HG02623 (cell line): ENCODE data around the gene TCF4.

Experiments used
- ATAC-seq: cut with Tn5 transposase; IDR thresholded peaks from one replicate; pipeline ENCODE4 v1.9.1; 2021; ENCODE audit warnings: moderate library complexity; ENCODE audit not compliant: unreplicated experiment

TCF4 gene

GRCh38 chr18:55247032-55247431, 341.0 kb downstream of the TCF4 start:
- ATAC-seq = no peak

GRCh38 chr18:55246278-55246677, 341.7 kb downstream of the TCF4 start:
- ATAC-seq = peak; percentile 30

- no peak for ATAC-seq
These were observed 342.8 kb downstream of the TCF4 start for GRCh38 chr18:55245211-55245614.

GRCh38 chr18:55244546-55244945, 343.4 kb downstream of the TCF4 start:
- no peak for ATAC-seq

- ATAC-seq = no peak
These were observed 344.1 kb downstream of the TCF4 start for GRCh38 chr18:55243857-55244256.

GRCh38 chr18:55243255-55243654, 344.7 kb downstream of the TCF4 start:
- no peak for ATAC-seq

GRCh38 chr18:55240978-55241377, 347.0 kb downstream of the TCF4 start:
- ATAC-seq = peak; percentile 47

GRCh38 chr18:55239740-55240139, 348.3 kb downstream of the TCF4 start:
- no peak for ATAC-seq

- no peak for ATAC-seq
These were observed 350.3 kb downstream of the TCF4 start for GRCh38 chr18:55237660-55238059.

GRCh38 chr18:55236150-55236931, 351.7 kb downstream of the TCF4 start:
- peak; percentile 37 for ATAC-seq

- ATAC-seq = no peak
These were observed 352.9 kb downstream of the TCF4 start for GRCh38 chr18:55235094-55235461.

- ATAC-seq = peak; percentile 54
These were observed 353.5 kb downstream of the TCF4 start for GRCh38 chr18:55234366-55235093.

- no peak for ATAC-seq
These were observed 354.1 kb downstream of the TCF4 start for GRCh38 chr18:55233857-55234256.

GRCh38 chr18:55232506-55232905, 355.5 kb downstream of the TCF4 start:
- ATAC-seq = no peak

- ATAC-seq = no peak
These were observed 358.3 kb downstream of the TCF4 start for GRCh38 chr18:55229682-55230081.

- ATAC-seq = no peak
These were observed 359.3 kb downstream of the TCF4 start for GRCh38 chr18:55228707-55229106.

- ATAC-seq = no peak
These were observed 359.8 kb downstream of the TCF4 start for GRCh38 chr18:55228191-55228590.

- ATAC-seq = no peak
These were observed 360.2 kb downstream of the TCF4 start for GRCh38 chr18:55227771-55228170.

- ATAC-seq = no peak
These were observed 361.9 kb downstream of the TCF4 start for GRCh38 chr18:55226044-55226443.

GRCh38 chr18:55224086-55224625, 363.8 kb downstream of the TCF4 start:
- no peak for ATAC-seq

GRCh38 chr18:55221622-55222021, 366.4 kb downstream of the TCF4 start:
- ATAC-seq = no peak

GRCh38 chr18:55220523-55220922, 367.5 kb downstream of the TCF4 start:
- peak; percentile 71 for ATAC-seq
